Neuronal stem cell (in vitro differentiated cells): ENCODE data around the gene YAF2.
A peak's percentile ranks its signal among the peaks of the same experiment; 100 is the strongest.

Experiments
- DNase-seq: peaks from one replicate; pipeline ENCODE4 v3.0.0-alpha.2; 2013; ENCODE audit warnings: low spot score
- H2AFZ ChIP-seq: one replicate; pipeline ENCODE4 v1.6.1; 2013; ENCODE audit warnings: mild to moderate bottlenecking, low read length, inconsistent platforms
- H2AK5ac ChIP-seq: 2 replicates; pipeline ENCODE4 v1.6.1; 2013; ENCODE audit warnings: low read depth, mild to moderate bottlenecking, inconsistent platforms, low read length, moderate library complexity, mixed read lengths
- H2BK120ac ChIP-seq: 2 replicates; pipeline ENCODE4 v1.6.1; 2013; ENCODE audit warnings: low read depth, mild to moderate bottlenecking, inconsistent platforms, low read length, moderate library complexity, mixed read lengths
- H2BK12ac ChIP-seq: one replicate; pipeline ENCODE4 v1.6.1; 2013; ENCODE audit warnings: low read length, inconsistent platforms
- H2BK15ac ChIP-seq: 2 replicates; pipeline ENCODE4 v1.6.1; 2013; ENCODE audit warnings: mild to moderate bottlenecking, low read length, inconsistent platforms, mixed read lengths
- H2BK5ac ChIP-seq: one replicate; pipeline ENCODE4 v1.6.1; 2013; ENCODE audit warnings: inconsistent platforms, mild to moderate bottlenecking, low read length, moderate library complexity
- H3K14ac ChIP-seq: one replicate; pipeline ENCODE4 v1.6.1; 2013; ENCODE audit warnings: low read length, inconsistent platforms
- H3K18ac ChIP-seq: 2 replicates; pipeline ENCODE4 v1.6.1; 2013; ENCODE audit warnings: low read length, inconsistent platforms
- H3K23ac ChIP-seq: 2 replicates; pipeline ENCODE4 v1.6.1; 2013; ENCODE audit warnings: low read depth, mild to moderate bottlenecking, mixed read lengths, low read length, inconsistent platforms; ENCODE audit not compliant: poor library complexity
- H3K27ac ChIP-seq: replicated peaks from 3 replicates; pipeline ENCODE4 v1.5.1; 2013; ENCODE audit warnings: low read length, inconsistent platforms
- H3K27me3 ChIP-seq, 3 experiments: 2 replicates each; pipeline ENCODE4 v1.6.1; 2013; ENCODE audit warnings: low read length in 3 of 3, mild to moderate bottlenecking in 2 of 3, inconsistent platforms in 1 of 3, low read depth in 1 of 3, mixed read lengths in 1 of 3, moderate library complexity in 1 of 3; ENCODE audit not compliant: control insufficient read depth in 3 of 3, insufficient read depth in 3 of 3
- H3K36me3 ChIP-seq, 2 donors: replicated peaks in 1 of 2; 2 replicates each; pipeline ENCODE4 v1.6.1; 2013; ENCODE audit warnings: low read length in 2 of 2; ENCODE audit not compliant: control insufficient read depth in 2 of 2, insufficient read depth in 2 of 2
- H3K4ac ChIP-seq: 2 replicates; pipeline ENCODE4 v1.6.1; 2013; ENCODE audit warnings: inconsistent platforms, mild to moderate bottlenecking, low read length, moderate library complexity
- H3K4me1 ChIP-seq, 2 donors: 1 replicate in 1 of 2; 2 replicates in 1 of 2; pipeline ENCODE4 v1.6.1; 2013; ENCODE audit warnings: low read length in 2 of 2, low read depth in 1 of 2; ENCODE audit not compliant: control insufficient read depth in 2 of 2, insufficient read depth in 1 of 2
- H3K4me2 ChIP-seq: one replicate; pipeline ENCODE4 v1.6.1; 2013; ENCODE audit warnings: mild to moderate bottlenecking, low read length, inconsistent platforms; ENCODE audit not compliant: insufficient read depth, poor library complexity, severe bottlenecking
- H3K4me3 ChIP-seq, 2 donors: 2 replicates each; pipeline ENCODE4 v1.5.1; 2013; ENCODE audit warnings: low read length in 2 of 2, mild to moderate bottlenecking in 2 of 2, inconsistent platforms in 1 of 2, moderate library complexity in 1 of 2
- H3K79me1 ChIP-seq: one replicate; pipeline ENCODE4 v1.6.1; 2013; ENCODE audit warnings: low read depth, mild to moderate bottlenecking, inconsistent platforms, low read length, moderate library complexity
- H3K9ac ChIP-seq: one replicate; pipeline ENCODE4 v1.6.1; 2013; ENCODE audit warnings: mild to moderate bottlenecking, low read depth, low read length, inconsistent platforms; ENCODE audit not compliant: poor library complexity
- H3K9me3 ChIP-seq, 2 donors: replicated peaks in 1 of 2; 2 replicates each; pipeline versions ENCODE3 to v1.6.1; 2013; ENCODE audit warnings: low read length in 2 of 2, mild to moderate bottlenecking in 2 of 2, inconsistent platforms in 1 of 2, low read depth in 1 of 2, mixed read lengths in 1 of 2, moderate library complexity in 1 of 2; ENCODE audit not compliant: control insufficient read depth in 2 of 2, insufficient read depth in 1 of 2
- H4K8ac ChIP-seq: one replicate; pipeline ENCODE4 v1.6.1; 2013; ENCODE audit warnings: low read depth, mild to moderate bottlenecking, inconsistent platforms, low read length, moderate library complexity
- H4K91ac ChIP-seq: one replicate; pipeline ENCODE4 v1.6.1; 2013; ENCODE audit warnings: low read length, low read depth, mild to moderate bottlenecking, inconsistent platforms; ENCODE audit not compliant: poor library complexity
- WGBS, 2 donors: extraction: QIAGEN DNeasy Blood & Tissue Kit; methylation state at CpG; one replicate each; pipeline ENCODE4 v1.1.7; 2013; ENCODE audit warnings: missing lambda C conversion rate in 2 of 2, mixed read lengths in 1 of 2; ENCODE audit not compliant: insufficient read length in 2 of 2, insufficient replicate concordance in 1 of 2; ENCODE audit errors: extremely low coverage in 2 of 2; 5-methylcytosine and 5-hydroxymethylcytosine counted together

Gene YAF2

DNA sequence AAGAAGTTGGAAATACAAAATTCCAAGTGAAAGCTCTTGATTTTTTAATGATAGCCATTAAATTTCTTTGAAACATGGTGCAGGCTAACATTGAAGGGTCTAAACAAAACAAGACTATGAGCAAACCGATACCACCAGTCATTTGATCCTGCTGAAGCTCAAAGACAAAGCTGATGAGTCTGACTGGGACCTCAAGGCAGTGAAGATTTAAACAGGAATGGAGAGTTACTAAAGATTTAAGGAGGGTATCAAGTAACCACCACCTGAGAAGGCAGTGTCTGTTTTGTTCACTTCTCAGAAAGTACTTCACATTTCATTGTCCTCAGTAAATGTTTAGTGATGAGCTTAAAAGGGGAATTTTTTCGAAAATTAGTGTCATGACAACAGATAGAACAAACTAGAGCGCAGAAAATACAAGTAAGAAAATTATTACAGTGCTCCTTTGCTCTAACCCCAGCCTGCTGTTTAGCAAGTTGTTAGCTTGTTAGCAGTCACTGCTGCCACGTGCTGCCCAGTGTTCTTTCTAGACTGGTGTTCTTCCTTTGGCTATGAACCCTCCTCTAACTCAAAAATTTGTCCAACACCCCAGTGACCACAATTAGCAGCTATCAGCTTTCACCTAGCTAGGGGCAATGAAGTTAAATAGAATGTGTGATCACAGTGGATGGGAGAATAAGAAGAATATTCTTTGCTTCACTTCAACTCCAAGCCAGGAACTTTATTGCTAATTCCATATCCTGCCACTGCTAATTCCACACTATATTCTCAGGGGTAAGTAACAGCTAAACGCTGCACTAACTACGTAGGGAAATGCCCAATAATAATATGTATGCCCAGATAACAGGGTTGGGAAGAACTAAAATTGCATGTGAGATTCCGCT, 41.1 kb downstream of the YAF2 start:
- no peak overlapping the region for H3K27ac ChIP-seq
- no peak overlapping the region for H3K18ac ChIP-seq
- peaks cover 2% of the 10 kb centered on the region in 2 donors for H3K4me1 ChIP-seq
- no peak overlapping the region for H3K4me2 ChIP-seq
- no peak for DNase-seq
- H3K4ac ChIP-seq = no peak overlapping the region
- H3K9me3 ChIP-seq = no peaks in the 10 kb centered on the region
- no peak overlapping the region for H2BK15ac ChIP-seq
- no peak overlapping the region for H2BK120ac ChIP-seq
- H3K79me1 ChIP-seq = no peaks in the 10 kb centered on the region
- H2BK5ac ChIP-seq = no peak overlapping the region
- no peak overlapping the region for H2BK12ac ChIP-seq
- H3K14ac ChIP-seq = no peak overlapping the region
- H3K23ac ChIP-seq = no peak overlapping the region
- no peak overlapping the region for H4K8ac ChIP-seq
- no peak overlapping the region for H2AFZ ChIP-seq
- H2AK5ac ChIP-seq = no peak overlapping the region
- no peak overlapping the region for H3K4me3 ChIP-seq
- H4K91ac ChIP-seq = no peak overlapping the region
- H3K36me3 ChIP-seq = peaks cover 0 to 56% of the 10 kb centered on the region in 2 donors
- WGBS, 2 donors = no CpG with 5 or more reads among the region's 7 CpGs
- no peaks in the 10 kb centered on the region for H3K27me3 ChIP-seq
- no peak overlapping the region for H3K9ac ChIP-seq

DNA sequence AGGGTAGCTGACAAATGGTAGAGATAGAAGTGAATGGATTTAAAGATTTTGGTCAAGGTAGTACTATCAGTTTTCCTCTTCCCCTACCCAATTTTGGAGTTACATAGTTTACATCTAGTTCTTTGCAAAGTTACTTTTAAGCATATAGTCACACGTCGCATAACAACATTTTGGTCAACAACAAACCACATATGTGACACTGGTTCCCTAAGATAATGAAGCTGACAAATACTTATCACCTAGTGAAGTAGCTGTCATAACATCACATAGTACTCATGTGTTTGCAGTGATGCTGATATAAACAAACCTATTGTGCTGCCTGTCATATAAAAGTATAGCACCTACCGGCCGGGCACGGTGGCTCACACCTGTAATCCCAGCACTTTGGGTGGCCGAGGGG, 45.4 kb downstream of the YAF2 start:
- Histone ChIP-seq H3K14ac (no peak overlapping the region), H3K27me3 (no peaks in the 10 kb centered on the region), H2BK5ac (no peak overlapping the region), H3K4me3 (no peak overlapping the region), H3K79me1 (no peaks in the 10 kb centered on the region), H2BK12ac (no peak overlapping the region), H3K4me1 (peaks cover 2% of the 10 kb centered on the region in 2 donors), H3K27ac (no peak overlapping the region), H4K8ac (no peak overlapping the region), H3K9ac (no peak overlapping the region), H3K18ac (no peak overlapping the region), H3K36me3 (peaks cover 0 to 31% of the 10 kb centered on the region in 2 donors), H2BK120ac (no peak overlapping the region), H4K91ac (no peak overlapping the region), H3K9me3 (no peaks in the 10 kb centered on the region), H2AFZ (no peak overlapping the region), H3K4ac (no peak overlapping the region), H3K23ac (no peak overlapping the region), H2BK15ac (no peak overlapping the region), H2AK5ac (no peak overlapping the region), H3K4me2 (no peak overlapping the region)
- no CpG with 5 or more reads among the region's 6 CpGs for WGBS, 2 donors
- no peak for DNase-seq

DNA sequence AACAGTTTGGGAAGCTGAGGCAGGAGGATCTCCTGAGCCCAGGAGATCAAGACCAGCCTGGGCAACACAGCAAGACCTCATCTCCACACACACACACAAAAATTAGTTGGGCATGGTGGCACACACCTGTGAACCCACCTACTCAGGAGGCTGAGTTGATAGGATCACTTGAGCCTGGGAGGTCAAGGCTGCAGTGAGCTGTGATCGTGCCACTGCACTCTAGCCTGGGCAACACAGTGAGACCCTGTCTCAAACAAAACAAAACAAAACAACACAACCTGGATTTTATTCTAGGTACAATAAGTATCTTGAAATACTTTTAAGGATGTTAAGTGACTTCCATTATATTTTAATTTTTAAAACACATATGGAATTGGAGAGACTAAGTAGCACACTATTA, 45.8 kb downstream of the YAF2 start:
- no peak overlapping the region for H3K4me2 ChIP-seq
- H3K27ac ChIP-seq = no peak overlapping the region
- no peaks in the 10 kb centered on the region for H3K79me1 ChIP-seq
- H3K14ac ChIP-seq = no peak overlapping the region
- H3K18ac ChIP-seq = no peak overlapping the region
- no peak overlapping the region for H4K91ac ChIP-seq
- H2BK5ac ChIP-seq = no peak overlapping the region
- H2AFZ ChIP-seq = no peak overlapping the region
- no CpG with 5 or more reads among the region's 1 CpG for WGBS, 2 donors
- H3K27me3 ChIP-seq = no peaks in the 10 kb centered on the region
- H3K9ac ChIP-seq = no peak overlapping the region
- peaks cover 2% of the 10 kb centered on the region in 2 donors for H3K4me1 ChIP-seq
- DNase-seq = no peak
- H3K36me3 ChIP-seq = peaks cover 0 to 28% of the 10 kb centered on the region in 2 donors
- H3K4me3 ChIP-seq = no peak overlapping the region
- no peak overlapping the region for H2AK5ac ChIP-seq
- H2BK12ac ChIP-seq = no peak overlapping the region
- peak overlapping the region; percentile 65 for H3K23ac ChIP-seq
- no peak overlapping the region for H3K4ac ChIP-seq
- H4K8ac ChIP-seq = no peak overlapping the region
- H3K9me3 ChIP-seq = no peaks in the 10 kb centered on the region
- no peak overlapping the region for H2BK120ac ChIP-seq
- no peak overlapping the region for H2BK15ac ChIP-seq

DNA sequence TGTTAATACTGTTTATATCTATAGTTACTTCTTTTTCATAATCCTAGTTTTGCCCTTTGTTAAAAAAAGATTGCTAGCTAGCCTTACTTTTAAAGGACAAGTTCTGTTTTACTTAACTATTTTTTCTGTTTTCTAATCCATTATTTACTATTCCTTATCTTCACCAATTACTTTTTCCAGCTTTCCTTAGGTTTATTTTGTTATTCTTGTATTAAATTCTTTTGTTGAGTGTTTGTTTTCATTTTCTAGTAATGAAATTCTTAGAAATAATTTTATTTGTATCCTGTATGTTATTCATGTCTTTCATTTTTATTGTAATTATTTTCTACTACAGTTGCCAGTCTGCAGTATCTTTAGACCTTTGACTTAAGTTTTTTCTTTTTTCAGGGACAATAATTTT, 47.7 kb downstream of the YAF2 start:
- DNase-seq = no peak

More for the DNA sequence above, 47.7 kb downstream of the YAF2 start:
- Histone ChIP-seq H3K23ac (no peak overlapping the region), H3K9me3 (no peaks in the 10 kb centered on the region), H4K91ac (no peak overlapping the region), H2AFZ (no peak overlapping the region), H3K4me2 (no peak overlapping the region), H3K4me3 (no peak overlapping the region), H3K27ac (no peak overlapping the region), H2BK120ac (no peak overlapping the region), H3K79me1 (no peaks in the 10 kb centered on the region), H2AK5ac (no peak overlapping the region), H4K8ac (no peak overlapping the region), H3K9ac (no peak overlapping the region), H3K4ac (no peak overlapping the region), H3K14ac (no peak overlapping the region), H2BK5ac (no peak overlapping the region), H3K18ac (no peak overlapping the region), H3K36me3 (peaks cover 0 to 23% of the 10 kb centered on the region in 2 donors), H3K4me1 (no peaks in the 10 kb centered on the region), H3K27me3 (no peaks in the 10 kb centered on the region), H2BK12ac (no peak overlapping the region), H2BK15ac (no peak overlapping the region)
